Right lobe of liver (tissue), 6 donors: Measurements from ENCODE around the gene VCPKMT. TPM values are rescaled to one million over a fixed set of nuclear protein-coding genes. Genes with fewer than 3 reads are reported as not detected.

ENCODE experiments used
- ATAC-seq, 4 donors: fragments of 200-7000 bp; cut with Tn5 transposase; one replicate each; pipeline ENCODE4 v1.9.1; 2020; ENCODE audit warnings: mild to moderate bottlenecking in 4 of 4, moderate library complexity in 4 of 4
- DNase-seq, 3 donors: peaks; one replicate each; pipeline ENCODE4 v3.0.0-alpha.2; 2020
- H3K27ac ChIP-seq, 3 donors: fragments of 200-600 bp; one replicate each; pipeline ENCODE4 v1.8.0; 2022
- H3K27me3 ChIP-seq, 2 donors: fragments of 200-600 bp; one replicate each; pipeline ENCODE4 v1.8.0; 2022
- H3K36me3 ChIP-seq, 4 donors: fragments of 200-600 bp; sonication (generic) in 1 of 4; one replicate each; pipeline versions ENCODE4 v1.5.1 to v1.8.0; 2017 to 2022; ENCODE audit warnings: control low read depth in 1 of 4
- H3K4me1 ChIP-seq, 4 donors: fragments of 200-600 bp; sonication (generic) in 1 of 4; one replicate each; pipeline versions ENCODE4 v1.5.1 to v1.8.0; 2017 to 2022; ENCODE audit warnings: control low read depth in 1 of 4
- H3K4me3 ChIP-seq, 3 donors: fragments of 200-600 bp; one replicate each; pipeline ENCODE4 v1.8.0; 2022
- H3K9me3 ChIP-seq, 4 donors: fragments of 200-600 bp; sonication (generic) in 1 of 4; one replicate each; pipeline versions ENCODE4 v1.5.1 to v1.8.0; 2017 to 2022; ENCODE audit warnings: control low read depth in 1 of 4
- POLR2A ChIP-seq: fragments of 450-650 bp; IDR thresholded peaks from one replicate; pipeline ENCODE4 v1.6.1; 2017; ENCODE audit warnings: antibody characterized with exemption, mild to moderate bottlenecking
- WGBS: methylation state at CpG from one replicate; pipeline ENCODE4 v1.1.6; 2018; ENCODE audit warnings: low coverage, low lambda C conversion rate; ENCODE audit not compliant: insufficient coverage; ENCODE audit errors: missing lambda C conversion rate; 5-methylcytosine and 5-hydroxymethylcytosine counted together
- intact Hi-C, 2 donors: fragments of 100-400 bp; cut with DNase I; formaldehyde crosslinking; loops; one replicate each; pipeline versions ENCODE4 v1.11.2 to v1.14.1; 2022
- total RNA-seq, 6 experiments: library from RNA; depleted of rRNA in 2 of 6; stranded (reverse); fragments of >200 nt in 2 of 6; fragmentation: NEBNext Ultra II Directional in 3 of 6; extraction: Animal tissue kit (Norgen Biotek cat#: 25700) in 3 of 6; gene quantifications; one replicate each; pipeline versions ENCODE4 v1.1.0 to v1.2.4, GENCODE V29; 2016 to 2023
- TF ChIP-seq, protein P1 (sequence below), 4 donors: fragments of 200-600 bp in 3 of 4; fragments of 450-650 bp in 1 of 4; IDR thresholded peaks; one replicate each; pipeline versions ENCODE4 v1.5.1 to v1.8.0; 2016 to 2022; ENCODE audit warnings: antibody characterized with exemption in 4 of 4, mild to moderate bottlenecking in 2 of 4
- donor health status: DM: no; HTN: yes; CAD: no.
- donor health status: DM: no; HTN: no; CAD: no.
- donor health status: DM: no; HTN: no; CAD: no.
- donor health status: DM: no; HTN: yes; CAD: no.
- donor health status: DM: no; HTN: yes; CAD: no.

Gene VCPKMT
- total RNA-seq, 6 experiments from 2014 or later = 1.4 to 3.8 (median 3.3) TPM

DNA sequence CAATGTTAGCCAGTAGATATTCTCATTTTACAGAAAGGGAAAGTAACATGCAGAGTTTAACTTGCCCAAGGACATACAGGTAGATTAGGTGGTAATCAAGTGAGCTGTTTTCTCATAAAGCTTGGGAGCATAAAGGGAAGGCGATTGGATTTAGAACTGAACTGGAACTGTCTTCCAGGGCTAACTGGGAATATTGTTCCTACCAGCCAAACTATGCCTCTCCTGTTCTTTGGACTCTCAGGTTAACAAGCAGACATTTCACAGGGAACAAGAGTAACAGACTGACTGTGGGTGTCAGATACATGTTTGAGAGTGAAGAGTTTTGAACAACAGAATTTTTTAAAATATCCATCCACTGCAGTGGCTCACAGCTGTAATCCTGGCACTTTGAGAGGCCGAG is 15.6 kb downstream of the VCPKMT start:
- no peak for TF ChIP-seq POLR2A
- TF ChIP-seq, protein P1, sequence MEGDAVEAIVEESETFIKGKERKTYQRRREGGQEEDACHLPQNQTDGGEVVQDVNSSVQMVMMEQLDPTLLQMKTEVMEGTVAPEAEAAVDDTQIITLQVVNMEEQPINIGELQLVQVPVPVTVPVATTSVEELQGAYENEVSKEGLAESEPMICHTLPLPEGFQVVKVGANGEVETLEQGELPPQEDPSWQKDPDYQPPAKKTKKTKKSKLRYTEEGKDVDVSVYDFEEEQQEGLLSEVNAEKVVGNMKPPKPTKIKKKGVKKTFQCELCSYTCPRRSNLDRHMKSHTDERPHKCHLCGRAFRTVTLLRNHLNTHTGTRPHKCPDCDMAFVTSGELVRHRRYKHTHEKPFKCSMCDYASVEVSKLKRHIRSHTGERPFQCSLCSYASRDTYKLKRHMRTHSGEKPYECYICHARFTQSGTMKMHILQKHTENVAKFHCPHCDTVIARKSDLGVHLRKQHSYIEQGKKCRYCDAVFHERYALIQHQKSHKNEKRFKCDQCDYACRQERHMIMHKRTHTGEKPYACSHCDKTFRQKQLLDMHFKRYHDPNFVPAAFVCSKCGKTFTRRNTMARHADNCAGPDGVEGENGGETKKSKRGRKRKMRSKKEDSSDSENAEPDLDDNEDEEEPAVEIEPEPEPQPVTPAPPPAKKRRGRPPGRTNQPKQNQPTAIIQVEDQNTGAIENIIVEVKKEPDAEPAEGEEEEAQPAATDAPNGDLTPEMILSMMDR (IDR thresholded peaks at IDR 0.05) = no peak
- Histone ChIP-seq H3K27ac (no peak overlapping the region), H3K4me1 (peaks cover 0 to 11% (median 2%) of the 10 kb centered on the region in 4 donors), H3K4me3 (no peak overlapping the region), H3K36me3 (no peaks in the 10 kb centered on the region), H3K27me3 (no peaks in the 10 kb centered on the region), H3K9me3 (no peaks in the 10 kb centered on the region)
- ATAC-seq (peak in 2 of 4 donors; percentile 42 to 58), DNase-seq (no peak)
- intact Hi-C loops = loop anchor here in 1 of 2 donors (10.0 kb wide), 1 partner anchor 236 kb away; no protein-coding TSS in a partner anchor
- 85% methylated on average over 2 of the region's 2 CpGs for WGBS

DNA sequence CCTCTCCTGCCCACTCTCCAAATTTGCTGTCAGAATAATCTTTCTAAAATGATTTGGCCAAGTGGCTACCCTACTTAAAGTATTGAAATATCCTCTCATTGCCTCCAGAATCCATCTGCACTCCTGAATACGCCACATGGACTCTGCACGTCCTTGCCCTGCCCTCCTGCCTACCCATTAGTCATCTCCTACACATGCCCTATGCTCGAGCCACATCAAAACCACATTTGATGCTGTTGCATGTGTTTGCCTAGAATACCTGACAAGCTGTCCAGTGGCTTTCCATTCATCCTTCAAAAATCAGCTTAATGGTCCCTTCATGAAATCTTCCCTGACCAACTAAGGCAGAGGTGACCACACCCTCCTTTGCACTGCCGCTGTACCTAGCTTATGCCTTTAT is 17.0 kb downstream of the VCPKMT start:
- Histone ChIP-seq H3K27ac (no peak overlapping the region), H3K9me3 (no peaks in the 10 kb centered on the region), H3K27me3 (no peaks in the 10 kb centered on the region), H3K36me3 (no peaks in the 10 kb centered on the region), H3K4me1 (peaks cover 0 to 7% (median 2%) of the 10 kb centered on the region in 4 donors), H3K4me3 (no peak overlapping the region)
- no peak for DNase-seq
- WGBS = 85% methylated on average over 4 of the region's 4 CpGs
- no peak for TF ChIP-seq POLR2A
- TF ChIP-seq, protein P1 (IDR thresholded peaks at IDR 0.05) = no peak
- intact Hi-C loops = no loop called here
- no peak for ATAC-seq

DNA sequence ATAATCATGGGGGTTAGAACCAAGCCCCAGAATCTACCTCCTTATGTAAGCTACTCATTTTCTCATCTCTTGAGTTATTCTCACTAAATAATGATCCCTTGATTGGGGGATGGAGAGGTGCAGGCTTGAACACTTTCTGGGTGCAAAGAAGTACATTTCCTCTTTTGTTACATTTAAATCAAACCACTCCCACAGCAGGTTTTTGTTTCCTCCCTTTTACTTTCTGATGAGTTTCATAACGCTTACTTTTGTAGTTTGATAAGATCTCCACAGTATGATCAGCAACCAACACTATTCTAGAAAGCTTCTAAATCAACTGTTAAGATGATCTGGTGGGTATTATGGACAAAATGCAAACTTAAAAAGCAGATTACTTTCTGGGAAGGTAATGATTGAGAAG is 20.5 kb downstream of the VCPKMT start:
- no peaks in the 10 kb centered on the region for H3K27me3 ChIP-seq
- H3K4me3 ChIP-seq = no peak overlapping the region
- 63% methylated on average over 1 of the region's 1 CpG for whole genome bisulfite sequencing
- DNase-seq (no peak), ATAC-seq (no peak)
- intact Hi-C loops = no loop called here
- H3K4me1 ChIP-seq = peaks cover 0 to 3% (median under 1%) of the 10 kb centered on the region in 4 donors
- no peaks in the 10 kb centered on the region for H3K36me3 ChIP-seq
- no peak overlapping the region for H3K27ac ChIP-seq
- no peak for TF ChIP-seq POLR2A
- TF ChIP-seq, protein P1 (IDR thresholded peaks at IDR 0.05) = no peak
- no peaks in the 10 kb centered on the region for H3K9me3 ChIP-seq

DNA sequence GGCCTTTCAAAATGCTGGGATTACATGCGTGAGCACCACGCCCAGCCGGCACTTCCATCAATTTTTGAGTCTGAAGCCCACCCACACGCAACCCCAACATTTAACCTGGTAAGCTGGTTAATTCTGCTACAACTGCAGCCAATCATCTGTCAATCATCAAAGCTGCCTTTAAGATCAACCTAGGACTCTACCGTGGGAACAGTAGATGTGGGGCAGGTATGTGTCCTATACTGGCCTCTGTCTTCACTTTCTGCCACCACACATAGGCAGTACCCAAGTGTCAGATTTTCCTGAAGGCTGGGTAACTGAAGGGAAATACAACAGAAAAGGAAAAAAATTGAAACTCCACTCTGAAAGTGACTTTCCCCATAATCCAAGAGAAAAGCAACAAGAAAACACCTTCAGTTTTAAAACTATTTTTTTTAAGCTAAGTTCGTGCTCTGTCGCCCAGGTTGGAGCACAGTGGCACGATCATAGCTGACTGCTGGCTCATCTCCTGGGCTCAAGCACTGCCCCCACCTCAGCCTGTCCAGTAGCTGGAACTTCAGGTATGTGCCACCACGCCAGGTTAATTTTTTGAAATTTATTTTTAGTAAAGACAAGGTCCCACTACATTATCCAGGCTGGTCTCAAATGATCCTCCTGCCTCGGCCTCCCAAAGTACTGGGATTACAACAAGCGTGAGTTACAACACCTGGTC is 22.2 kb downstream of the VCPKMT start:
- no peaks in the 10 kb centered on the region for H3K4me1 ChIP-seq
- H3K27ac ChIP-seq = no peak overlapping the region
- H3K36me3 ChIP-seq = no peaks in the 10 kb centered on the region
- H3K4me3 ChIP-seq = no peak overlapping the region
- TF ChIP-seq, protein P1 (IDR thresholded peaks at IDR 0.05) = no peak
- no peak for TF ChIP-seq POLR2A
- intact Hi-C loops = no loop called here
- DNase-seq (no peak), ATAC-seq (no peak)
- H3K9me3 ChIP-seq = no peaks in the 10 kb centered on the region
- 95% methylated on average over 11 of the region's 11 CpGs for WGBS
- no peaks in the 10 kb centered on the region for H3K27me3 ChIP-seq
